ENCODE data around the gene DUSP28.

DUSP28 gene

DNA sequence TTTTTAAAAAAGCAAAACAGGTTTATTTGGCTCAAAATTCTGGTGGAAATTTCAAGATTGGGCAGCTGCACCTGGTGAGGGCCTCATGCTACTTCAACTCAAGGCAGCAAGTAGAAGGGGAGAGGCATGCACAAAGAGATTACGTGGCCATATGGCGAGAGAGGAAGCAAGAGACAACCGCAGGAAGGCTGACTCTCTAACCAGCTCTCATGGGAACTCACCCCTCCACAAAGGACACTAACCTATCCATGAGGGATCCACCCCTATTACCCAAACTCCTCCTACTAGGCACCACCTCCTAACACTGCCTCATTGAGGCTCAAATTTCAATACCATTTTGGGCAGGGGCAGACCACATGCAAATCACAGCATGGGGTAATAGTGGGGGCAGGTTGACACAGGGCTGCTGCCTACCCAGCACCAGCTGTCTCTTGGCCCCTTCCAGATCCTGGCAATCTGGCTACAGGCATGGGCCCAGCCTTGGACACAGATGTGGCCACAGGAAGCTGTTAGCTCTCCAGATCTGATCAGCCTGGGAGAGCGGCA, 24.4 kb downstream of the DUSP28 start:
- Histone ChIP-seq H2BK12ac (ENCODE audit: low read length in 2 of 2) (no peak overlapping the region), H3K4me2 (ENCODE audit: low read length, poor library complexity, severe bottlenecking) (no peak overlapping the region), H3K14ac (ENCODE audit: low read length in 2 of 2) (no peak overlapping the region), H3K18ac (ENCODE audit: low read depth in 1 of 2, low read length in 2 of 2) (no peak overlapping the region), H4K8ac (ENCODE audit: low read length) (no peak overlapping the region), H2AFZ (ENCODE audit: low read depth, low read length) (no peak overlapping the region), H2BK15ac (ENCODE audit: low read depth, poor library complexity, severe bottlenecking) (no peak overlapping the region), H3K4me1 (ENCODE audit: control insufficient read depth, insufficient read depth, low read depth, low read length) (peaks cover 46% of the 10 kb centered on the region), H2BK120ac (ENCODE audit: low read depth, low read length) (no peak overlapping the region), H3K27me3 (ENCODE audit: control insufficient read depth in 1 of 2, insufficient read depth in 1 of 2, low read length in 2 of 2) (no peaks in the 10 kb centered on the region), H3K9me3 (ENCODE audit: control insufficient read depth, low read length) (no peaks in the 10 kb centered on the region), H3K23ac (ENCODE audit: low read length in 2 of 2) (no peak overlapping the region), H3K4ac (ENCODE audit: low read depth in 1 of 2, low read length in 2 of 2) (no peak overlapping the region), H3K9ac (ENCODE audit: low read length) (peak overlapping the region; percentile 98), H3K4me3 (ENCODE audit: insufficient read depth in 1 of 2, low read depth in 1 of 2, low read length in 2 of 2) (peak overlapping the region in 1 of 2 experiments; percentile 99), H3K79me1 (replicated peaks; ENCODE audit: low read length, poor library complexity, severe bottlenecking) (peaks cover 24% of the 10 kb centered on the region), H4K91ac (ENCODE audit: low read length) (no peak overlapping the region), H3K36me3 (ENCODE audit: control insufficient read depth in 1 of 2, insufficient read depth in 2 of 2, low read depth in 1 of 2, low read length in 2 of 2) (peaks cover 4 to 9% of the 10 kb centered on the region in 2 experiments), H3K27ac (ENCODE audit: low read length, poor library complexity, severe bottlenecking) (no peak overlapping the region), H2BK5ac (ENCODE audit: low read depth, low read length, poor library complexity, severe bottlenecking) (no peak overlapping the region), H2AK5ac (ENCODE audit: low read length, severe bottlenecking) (no peak overlapping the region)
- WGBS: 83% methylated on average over 4 of the region's 4 CpGs
- DNase-seq: peak; percentile 40

DNA sequence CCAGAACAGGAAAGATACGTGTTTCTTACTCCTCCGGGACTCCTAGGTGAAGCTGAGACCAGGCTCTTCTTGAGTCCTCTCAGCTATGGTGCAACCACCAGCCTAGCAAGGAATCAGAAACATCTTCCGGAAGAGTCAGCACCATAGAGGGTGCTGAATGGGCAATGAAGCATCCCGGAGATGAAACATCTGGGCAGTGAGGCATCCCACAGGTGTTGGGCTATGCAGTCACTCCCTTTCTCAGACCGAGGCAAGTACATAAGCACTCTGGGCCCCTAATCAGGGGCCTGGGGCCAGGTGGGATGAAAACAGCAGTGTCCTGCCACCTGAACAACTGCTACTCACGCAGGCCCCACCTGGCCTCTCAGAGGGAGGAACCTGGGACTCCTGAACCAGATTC, 24.9 kb downstream of the DUSP28 start:
- Histone ChIP-seq H4K8ac (ENCODE audit: low read length) (no peak overlapping the region), H2BK12ac (ENCODE audit: low read length in 2 of 2) (no peak overlapping the region), H3K27ac (ENCODE audit: low read length, poor library complexity, severe bottlenecking) (no peak overlapping the region), H3K4me3 (ENCODE audit: insufficient read depth in 1 of 2, low read depth in 1 of 2, low read length in 2 of 2) (peak overlapping the region in 1 of 2 experiments; percentile 99), H3K23ac (ENCODE audit: low read length in 2 of 2) (no peak overlapping the region), H2BK5ac (ENCODE audit: low read depth, low read length, poor library complexity, severe bottlenecking) (no peak overlapping the region), H3K4me2 (ENCODE audit: low read length, poor library complexity, severe bottlenecking) (peak overlapping the region; percentile 69), H2BK120ac (ENCODE audit: low read depth, low read length) (no peak overlapping the region), H2AK5ac (ENCODE audit: low read length, severe bottlenecking) (no peak overlapping the region), H3K4me1 (ENCODE audit: control insufficient read depth, insufficient read depth, low read depth, low read length) (peaks cover 45% of the 10 kb centered on the region), H4K91ac (ENCODE audit: low read length) (no peak overlapping the region), H2BK15ac (ENCODE audit: low read depth, poor library complexity, severe bottlenecking) (no peak overlapping the region), H3K14ac (ENCODE audit: low read length in 2 of 2) (no peak overlapping the region), H3K9ac (ENCODE audit: low read length) (peak overlapping the region; percentile 98), H3K4ac (ENCODE audit: low read depth in 1 of 2, low read length in 2 of 2) (no peak overlapping the region), H3K9me3 (ENCODE audit: control insufficient read depth, low read length) (no peaks in the 10 kb centered on the region), H3K27me3 (ENCODE audit: control insufficient read depth in 1 of 2, insufficient read depth in 1 of 2, low read length in 2 of 2) (no peaks in the 10 kb centered on the region), H3K79me1 (replicated peaks; ENCODE audit: low read length, poor library complexity, severe bottlenecking) (peaks cover 27% of the 10 kb centered on the region), H2AFZ (ENCODE audit: low read depth, low read length) (no peak overlapping the region), H3K36me3 (ENCODE audit: control insufficient read depth in 1 of 2, insufficient read depth in 2 of 2, low read depth in 1 of 2, low read length in 2 of 2) (peaks cover 7 to 13% of the 10 kb centered on the region in 2 experiments), H3K18ac (ENCODE audit: low read depth in 1 of 2, low read length in 2 of 2) (no peak overlapping the region)
- no peak for DNase-seq
- 91% methylated on average over 6 of the region's 6 CpGs for WGBS

DNA sequence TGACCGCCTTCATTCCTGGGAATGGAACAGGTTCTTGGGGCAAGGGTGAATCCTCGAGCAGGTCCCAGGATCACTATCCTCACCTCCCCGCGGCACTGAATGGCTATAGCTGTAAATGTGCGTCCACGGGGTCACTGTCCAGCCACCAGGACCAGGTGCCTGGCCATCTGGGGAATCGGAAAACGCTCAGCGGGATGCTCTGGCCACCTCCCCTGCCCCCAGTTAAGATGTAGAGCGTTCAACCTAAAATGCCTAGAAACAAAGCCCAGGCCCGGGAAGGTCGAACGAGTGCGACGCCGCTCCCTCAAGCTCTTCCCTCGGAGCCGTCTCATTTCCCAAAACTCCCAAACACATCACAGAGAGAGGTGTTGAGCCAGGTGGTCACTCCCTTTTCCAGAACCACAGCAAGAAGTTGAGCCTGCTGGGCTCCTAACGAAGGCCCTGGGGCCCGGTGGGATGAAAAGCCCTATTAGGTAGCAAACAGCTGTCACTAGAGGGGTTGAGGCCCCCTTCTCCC, 25.6 kb downstream of the DUSP28 start:
- Histone ChIP-seq H2BK12ac (ENCODE audit: low read length in 2 of 2) (no peak overlapping the region), H2AK5ac (ENCODE audit: low read length, severe bottlenecking) (peak overlapping the region; percentile 18), H4K91ac (ENCODE audit: low read length) (peak overlapping the region; percentile 66), H3K79me1 (replicated peaks; ENCODE audit: low read length, poor library complexity, severe bottlenecking) (peaks cover 32% of the 10 kb centered on the region), H3K14ac (ENCODE audit: low read length in 2 of 2) (no peak overlapping the region), H3K9ac (ENCODE audit: low read length) (peak overlapping the region; percentile 98), H2AFZ (ENCODE audit: low read depth, low read length) (peak overlapping the region; percentile 66), H2BK15ac (ENCODE audit: low read depth, poor library complexity, severe bottlenecking) (no peak overlapping the region), H3K27me3 (ENCODE audit: control insufficient read depth in 1 of 2, insufficient read depth in 1 of 2, low read length in 2 of 2) (no peaks in the 10 kb centered on the region), H3K27ac (ENCODE audit: low read length, poor library complexity, severe bottlenecking) (peak overlapping the region; percentile 76), H3K4me3 (ENCODE audit: insufficient read depth in 1 of 2, low read depth in 1 of 2, low read length in 2 of 2) (peak overlapping the region; percentile 84 to 99), H2BK5ac (ENCODE audit: low read depth, low read length, poor library complexity, severe bottlenecking) (no peak overlapping the region), H3K4ac (ENCODE audit: low read depth in 1 of 2, low read length in 2 of 2) (peak overlapping the region; percentile 15 to 84), H3K4me2 (ENCODE audit: low read length, poor library complexity, severe bottlenecking) (peak overlapping the region; percentile 69), H3K36me3 (ENCODE audit: control insufficient read depth in 1 of 2, insufficient read depth in 2 of 2, low read depth in 1 of 2, low read length in 2 of 2) (peaks cover 10 to 16% of the 10 kb centered on the region in 2 experiments), H3K4me1 (ENCODE audit: control insufficient read depth, insufficient read depth, low read depth, low read length) (peaks cover 43% of the 10 kb centered on the region), H3K18ac (ENCODE audit: low read depth in 1 of 2, low read length in 2 of 2) (peak overlapping the region in 1 of 2 experiments; percentile 82), H2BK120ac (ENCODE audit: low read depth, low read length) (no peak overlapping the region), H3K9me3 (ENCODE audit: control insufficient read depth, low read length) (no peaks in the 10 kb centered on the region), H3K23ac (ENCODE audit: low read length in 2 of 2) (no peak overlapping the region), H4K8ac (ENCODE audit: low read length) (peak overlapping the region; percentile 81)
- WGBS: 16% methylated on average over 20 of the region's 20 CpGs
- DNase-seq: no peak

DNA sequence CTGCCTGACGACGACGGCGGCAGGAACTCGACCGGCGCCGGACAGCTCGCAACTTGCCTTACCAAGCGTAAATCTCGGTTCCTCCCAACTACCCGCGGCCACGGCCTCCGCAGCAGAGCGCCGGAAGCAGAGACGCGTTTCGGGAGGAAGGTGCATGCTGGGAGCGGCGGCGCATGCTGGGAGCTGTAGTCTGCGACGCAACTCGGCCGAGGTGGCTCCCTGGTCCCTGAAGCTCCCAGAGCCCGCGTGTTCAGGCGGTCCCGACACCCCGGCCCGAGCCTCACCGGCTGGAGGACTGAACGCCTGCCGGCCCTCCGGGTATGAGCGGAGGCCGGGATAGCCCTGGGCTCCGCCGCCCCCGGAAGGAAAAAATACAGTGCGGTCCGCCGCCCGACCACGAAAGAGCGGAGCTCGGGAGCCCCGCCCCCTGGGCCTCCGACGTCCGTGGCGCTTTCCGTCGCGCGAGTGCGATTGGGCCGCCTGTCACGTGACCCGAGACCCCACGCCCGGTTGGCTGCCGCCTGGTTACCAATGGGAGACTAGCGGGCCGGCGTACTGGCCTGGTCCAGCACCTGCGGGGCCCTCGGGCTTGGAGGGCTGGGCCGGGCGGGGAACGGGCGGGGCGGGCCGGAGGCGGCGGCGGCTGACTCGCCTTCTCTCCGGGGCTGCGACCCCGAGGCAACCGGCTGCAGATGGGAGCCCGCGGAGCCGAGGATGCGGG, 26.2 kb downstream of the DUSP28 start, which contains the start of gene CAPN10:
CAPN10 (plus strand) TSS at position 537 of the 721 bp plus-strand sequence; CDS start at position 715, 178 bp downstream.
- peak within 1 kb of the TSS; percentile 91 for H4K8ac ChIP-seq (ENCODE audit: low read length)
- peaks cover 43% of the 10 kb centered on the region for H3K4me1 ChIP-seq (ENCODE audit: control insufficient read depth, insufficient read depth, low read depth, low read length)
- H3K27ac ChIP-seq (ENCODE audit: low read length, poor library complexity, severe bottlenecking): peak within 1 kb of the TSS; percentile 78
- peak within 1 kb of the TSS in 1 of 2 experiments; percentile 12 for H2BK12ac ChIP-seq (ENCODE audit: low read length in 2 of 2)
- peak within 1 kb of the TSS; percentile 84 to 99 for H3K4me3 ChIP-seq (ENCODE audit: insufficient read depth in 1 of 2, low read depth in 1 of 2, low read length in 2 of 2)
- peak; percentile 97 for DNase-seq
- H2AK5ac ChIP-seq (ENCODE audit: low read length, severe bottlenecking): peak within 1 kb of the TSS; percentile 18
- peak within 1 kb of the TSS in 1 of 2 experiments; percentile 85 for H3K14ac ChIP-seq (ENCODE audit: low read length in 2 of 2)
- WGBS: under 1% methylated on average over 75 of the region's 88 CpGs
- peak within 1 kb of the TSS; percentile 98 for H3K9ac ChIP-seq (ENCODE audit: low read length)
- H3K27me3 ChIP-seq (ENCODE audit: control insufficient read depth in 1 of 2, insufficient read depth in 1 of 2, low read length in 2 of 2): no peaks in the 10 kb centered on the region
- H4K91ac ChIP-seq (ENCODE audit: low read length): peak within 1 kb of the TSS; percentile 77
- H3K79me1 ChIP-seq (replicated peaks; ENCODE audit: low read length, poor library complexity, severe bottlenecking): peaks cover 36% of the 10 kb centered on the region
- H2BK5ac ChIP-seq (ENCODE audit: low read depth, low read length, poor library complexity, severe bottlenecking): peak within 1 kb of the TSS; percentile 87
- peak within 1 kb of the TSS; percentile 79 for H2AFZ ChIP-seq (ENCODE audit: low read depth, low read length)
- peak within 1 kb of the TSS; percentile 94 to 95 for H3K18ac ChIP-seq (ENCODE audit: low read depth in 1 of 2, low read length in 2 of 2)
- peaks cover 16% of the 10 kb centered on the region in 2 experiments for H3K36me3 ChIP-seq (ENCODE audit: control insufficient read depth in 1 of 2, insufficient read depth in 2 of 2, low read depth in 1 of 2, low read length in 2 of 2)
- H3K4ac ChIP-seq (ENCODE audit: low read depth in 1 of 2, low read length in 2 of 2): peak within 1 kb of the TSS; percentile 84 to 91
- no peak within 1 kb of the TSS for H3K23ac ChIP-seq (ENCODE audit: low read length in 2 of 2)
- H3K9me3 ChIP-seq (ENCODE audit: control insufficient read depth, low read length): no peaks in the 10 kb centered on the region
- H2BK15ac ChIP-seq (ENCODE audit: low read depth, poor library complexity, severe bottlenecking): peak within 1 kb of the TSS; percentile 99
- peak within 1 kb of the TSS; percentile 93 for H2BK120ac ChIP-seq (ENCODE audit: low read depth, low read length)
- H3K4me2 ChIP-seq (ENCODE audit: low read length, poor library complexity, severe bottlenecking): peak within 1 kb of the TSS; percentile 97
